ENCODE data around the gene PPIE. TPM values are rescaled to one million over a fixed set of nuclear protein-coding genes. Genes with fewer than 3 reads are reported as not detected.

The PPIE gene
- total RNA-seq, 1 experiment from 2014 or later = 36.3 TPM

DNA sequence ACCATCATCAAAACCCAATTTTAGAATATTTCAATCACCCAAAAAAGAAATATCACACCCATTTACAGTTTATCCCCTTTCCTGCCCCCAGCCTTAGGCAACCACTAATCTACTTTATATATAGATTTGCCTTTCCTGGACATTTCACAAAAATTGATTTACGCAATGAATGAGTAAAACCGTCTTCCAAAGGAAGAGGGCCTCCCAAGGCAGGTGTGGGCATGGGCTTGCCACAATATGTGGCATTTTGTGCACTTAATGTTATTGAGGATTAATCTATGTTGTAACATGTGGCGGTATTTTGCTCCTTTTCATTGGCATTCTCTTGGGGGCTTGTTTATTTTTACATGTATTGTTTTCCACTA lies 61.8 kb downstream of the PPIE start:
- no peaks in the 10 kb centered on the region; the same call in 1 of the 2 replicates for H3K4me1 ChIP-seq (ENCODE audit: insufficient read depth, low read length)
- H3K27ac ChIP-seq (ENCODE audit: insufficient read length, low read depth, low read length) = no peak overlapping the region
- H3K9me3 ChIP-seq (ENCODE audit: control insufficient read depth, low read depth, low read length) = no peaks in the 10 kb centered on the region
- no peaks in the 10 kb centered on the region for H3K79me2 ChIP-seq (ENCODE audit: insufficient read depth, low read length)
- no peak overlapping the region for H4K5ac ChIP-seq (ENCODE audit: insufficient read length, low read depth, low read length)
- Mint-ChIP-seq H3K27me3 (ENCODE audit: low read depth) (peaks cover 48% of the 10 kb centered on the region), H3K4me3 (no peak overlapping the region), H3K36me3 (ENCODE audit: insufficient read depth in 1 of 3, low read depth in 3 of 3) (no peaks in the 10 kb centered on the region; a peak in 1 of 7 replicates), H3K9me3 (peaks cover 3 to 6% of the 10 kb centered on the region in 2 experiments), H3K4me1 (peaks cover 7 to 11% of the 10 kb centered on the region in 2 experiments), H3K27ac (no peak overlapping the region)
- H3K27me3 ChIP-seq (ENCODE audit: insufficient read depth, low read length) = no peaks in the 10 kb centered on the region
- no peak overlapping the region for H3K18ac ChIP-seq (ENCODE audit: insufficient read length, low read depth, low read length)
- no peak overlapping the region for H3K4ac ChIP-seq (ENCODE audit: low read depth, low read length)
- H4K20me1 ChIP-seq (ENCODE audit: control insufficient read depth, insufficient read depth, insufficient read length) = no peaks in the 10 kb centered on the region
- H2BK120ac ChIP-seq (ENCODE audit: low read depth, low read length, poor library complexity, severe bottlenecking) = no peak overlapping the region
- H3K4me2 ChIP-seq (ENCODE audit: insufficient read depth, insufficient read length, low read length) = no peak overlapping the region
- no peak overlapping the region for H2AK5ac ChIP-seq (ENCODE audit: insufficient read length, low read length)
- H2BK12ac ChIP-seq (ENCODE audit: insufficient read length, low read depth, low read length) = no peak overlapping the region
- no peak overlapping the region for H4K91ac ChIP-seq (ENCODE audit: insufficient read length, low read depth, low read length)
- no peak overlapping the region for H2BK15ac ChIP-seq (ENCODE audit: low read depth, low read length)
- no peak overlapping the region for H3K23ac ChIP-seq (ENCODE audit: insufficient read length, low read depth, low read length)
- H3K9ac ChIP-seq (ENCODE audit: extremely low read depth, insufficient read length, low read length) = no peak overlapping the region
- H3K14ac ChIP-seq (ENCODE audit: insufficient read depth, low read length) = no peak overlapping the region
- no peak overlapping the region for H2AFZ ChIP-seq (ENCODE audit: low read length)
- no peaks in the 10 kb centered on the region for H3K79me1 ChIP-seq (ENCODE audit: insufficient read depth, low read depth, low read length, poor library complexity, severe bottlenecking)
- no peak overlapping the region for H2BK5ac ChIP-seq (ENCODE audit: insufficient read length, low read length)
- H3K23me2 ChIP-seq (ENCODE audit: insufficient read length, low read depth, low read length, poor library complexity, severe bottlenecking) = no peaks in the 10 kb centered on the region
- no peak for DNase-seq
- no peak overlapping the region for H3T11ph ChIP-seq (ENCODE audit: low read length)
- no peak overlapping the region for H2BK20ac ChIP-seq (ENCODE audit: low read depth, low read length, poor library complexity, severe bottlenecking)
- TF ChIP-seq, protein P1, sequence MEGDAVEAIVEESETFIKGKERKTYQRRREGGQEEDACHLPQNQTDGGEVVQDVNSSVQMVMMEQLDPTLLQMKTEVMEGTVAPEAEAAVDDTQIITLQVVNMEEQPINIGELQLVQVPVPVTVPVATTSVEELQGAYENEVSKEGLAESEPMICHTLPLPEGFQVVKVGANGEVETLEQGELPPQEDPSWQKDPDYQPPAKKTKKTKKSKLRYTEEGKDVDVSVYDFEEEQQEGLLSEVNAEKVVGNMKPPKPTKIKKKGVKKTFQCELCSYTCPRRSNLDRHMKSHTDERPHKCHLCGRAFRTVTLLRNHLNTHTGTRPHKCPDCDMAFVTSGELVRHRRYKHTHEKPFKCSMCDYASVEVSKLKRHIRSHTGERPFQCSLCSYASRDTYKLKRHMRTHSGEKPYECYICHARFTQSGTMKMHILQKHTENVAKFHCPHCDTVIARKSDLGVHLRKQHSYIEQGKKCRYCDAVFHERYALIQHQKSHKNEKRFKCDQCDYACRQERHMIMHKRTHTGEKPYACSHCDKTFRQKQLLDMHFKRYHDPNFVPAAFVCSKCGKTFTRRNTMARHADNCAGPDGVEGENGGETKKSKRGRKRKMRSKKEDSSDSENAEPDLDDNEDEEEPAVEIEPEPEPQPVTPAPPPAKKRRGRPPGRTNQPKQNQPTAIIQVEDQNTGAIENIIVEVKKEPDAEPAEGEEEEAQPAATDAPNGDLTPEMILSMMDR (conservative IDR thresholded peaks at IDR 0.05) = no peak
- no peak overlapping the region for H4K8ac ChIP-seq (replicated peaks; ENCODE audit: insufficient read length, low read depth, low read length)
- H3K56ac ChIP-seq (ENCODE audit: insufficient read length, low read depth, low read length) = no peak overlapping the region
- WGBS (ENCODE audit: extremely low coverage, insufficient read length, low lambda C conversion rate) = no CpG with 5 or more reads among the region's 3 CpGs
